HEK293 (cell line): ENCODE data around the gene CSNK1G3.
A peak's percentile ranks its signal among the peaks of the same experiment; 100 is the strongest.

Experiments
- CTCF ChIA-PET: fragments of 350-600 bp; formaldehyde crosslinking; extraction: SDS; loops from one replicate; lab custom pipeline; 2021; ENCODE audit warnings: antibody characterized with exemption; lab: Yijun Ruan, JAX
- POLR2A ChIA-PET: fragments of 300-600 bp; formaldehyde crosslinking; extraction: SDS; loops from one replicate; lab custom pipeline; 2020; ENCODE audit warnings: antibody characterized with exemption, inconsistent platforms; lab: Yijun Ruan, JAX
- H3K27ac ChIP-seq: fragments of 200-500 bp; sonication (Bioruptor generic); 2 replicates; pipeline ENCODE4 v1.5.1; 2014; ENCODE audit warnings: low read depth, low read length, control low read depth, inconsistent platforms; ENCODE audit errors: extremely low read depth
- H3K36me3 ChIP-seq, 2 experiments: fragments of 200-500 bp in 1 of 2; sonication (Bioruptor generic) in 1 of 2; 1 replicate in 1 of 2; 2 replicates in 1 of 2; pipeline ENCODE4 v1.5.1; 2014 to 2017; ENCODE audit warnings: inconsistent platforms in 2 of 2, low read length in 2 of 2; ENCODE audit not compliant: control insufficient read depth in 2 of 2, insufficient read depth in 1 of 2
- H3K4me1 ChIP-seq: fragments of 200-500 bp; sonication (Bioruptor generic); 2 replicates; pipeline ENCODE4 v1.5.1; 2014; ENCODE audit warnings: mild to moderate bottlenecking, low read length, inconsistent platforms; ENCODE audit not compliant: control insufficient read depth, insufficient read depth
- H3K4me3 ChIP-seq: 2 replicates; pipeline ENCODE4 v1.5.1; 2011; ENCODE audit warnings: low read depth, mild to moderate bottlenecking, control low read depth, low read length, moderate library complexity
- H3K9me3 ChIP-seq: fragments of 200-500 bp; sonication (Bioruptor generic); 2 replicates; pipeline ENCODE4 v1.5.1; 2014; ENCODE audit warnings: low read depth, low read length, inconsistent platforms; ENCODE audit not compliant: control insufficient read depth, insufficient read depth
- BCL11B ChIP-seq: fragments of 450-650 bp; formaldehyde crosslinking; IDR thresholded peaks from 2 replicates; pipeline ENCODE4 v1.5.1; 2016; ENCODE audit warnings: low read depth, missing biosample characterization, missing genetic modification characterization
- HOXA7 ChIP-seq: sonication (generic); formaldehyde crosslinking; IDR thresholded peaks from 2 replicates; pipeline ENCODE4 v1.8.1; 2022; ENCODE audit warnings: missing genetic modification reagents, borderline replicate concordance
- IKZF3 ChIP-seq: fragments of 450-650 bp; IDR thresholded peaks from 2 replicates; pipeline ENCODE4 v1.5.0; 2018; ENCODE audit warnings: missing biosample characterization, mild to moderate bottlenecking, missing genetic modification characterization, moderate library complexity
- KLF17 ChIP-seq: fragments of 450-650 bp; formaldehyde crosslinking; IDR thresholded peaks from 2 replicates; pipeline ENCODE4 v1.5.1; 2016; ENCODE audit warnings: missing biosample characterization, missing genetic modification characterization
- KLF9 ChIP-seq: fragments of 450-650 bp; formaldehyde crosslinking; IDR thresholded peaks from 2 replicates; pipeline ENCODE4 v1.5.1; 2016; ENCODE audit warnings: missing biosample characterization, missing genetic modification characterization, low read depth
- MZF1 ChIP-seq: fragments of 450-650 bp; formaldehyde crosslinking; IDR thresholded peaks from 2 replicates; pipeline ENCODE4 v1.5.1; 2017; ENCODE audit warnings: missing biosample characterization, missing genetic modification characterization, borderline replicate concordance
- SP3 ChIP-seq: fragments of 450-650 bp; formaldehyde crosslinking; IDR thresholded peaks from 2 replicates; pipeline ENCODE4 v1.5.1; 2016; ENCODE audit warnings: missing biosample characterization, missing genetic modification characterization
- SP7 ChIP-seq: fragments of 450-650 bp; formaldehyde crosslinking; IDR thresholded peaks from 2 replicates; pipeline ENCODE4 v1.5.1; 2016; ENCODE audit warnings: missing biosample characterization, missing genetic modification characterization
- ZBTB17 ChIP-seq: fragments of 450-650 bp; formaldehyde crosslinking; IDR thresholded peaks from 2 replicates; pipeline ENCODE4 v1.5.1; 2016; ENCODE audit warnings: missing biosample characterization, missing genetic modification characterization
- ZBTB6 ChIP-seq: fragments of 450-650 bp; formaldehyde crosslinking; IDR thresholded peaks from 2 replicates; pipeline ENCODE4 v1.5.1; 2017; ENCODE audit warnings: missing biosample characterization, missing genetic modification characterization
- ZBTB8A ChIP-seq: fragments of 450-650 bp; formaldehyde crosslinking; IDR thresholded peaks from 2 replicates; pipeline ENCODE4 v1.5.1; 2016; ENCODE audit warnings: missing biosample characterization, missing genetic modification characterization
- ZFP3 ChIP-seq: fragments of 450-650 bp; formaldehyde crosslinking; IDR thresholded peaks from 2 replicates; pipeline ENCODE4 v1.5.1; 2016; ENCODE audit warnings: low read depth, missing biosample characterization, missing genetic modification characterization
- ZNF112 ChIP-seq: fragments of 450-650 bp; formaldehyde crosslinking; IDR thresholded peaks from 2 replicates; pipeline ENCODE4 v1.5.0; 2017; ENCODE audit warnings: missing biosample characterization, missing genetic modification characterization
- ZNF335 ChIP-seq: fragments of 450-650 bp; formaldehyde crosslinking; conservative IDR thresholded peaks from 2 replicates; pipeline ENCODE4 v1.5.1; 2016; ENCODE audit warnings: missing biosample characterization, missing genetic modification characterization
- ZNF362 ChIP-seq: fragments of 450-650 bp; formaldehyde crosslinking; IDR thresholded peaks from 2 replicates; pipeline ENCODE4 v1.5.1; 2016; ENCODE audit warnings: missing biosample characterization, missing genetic modification characterization
- ZNF501 ChIP-seq: fragments of 450-650 bp; formaldehyde crosslinking; IDR thresholded peaks from 2 replicates; pipeline ENCODE4 v1.5.1; 2016; ENCODE audit warnings: missing biosample characterization, missing genetic modification characterization
- ZNF510 ChIP-seq: fragments of 450-650 bp; formaldehyde crosslinking; IDR thresholded peaks from 2 replicates; pipeline ENCODE4 v1.5.1; 2018; ENCODE audit warnings: mild to moderate bottlenecking, missing genetic modification characterization, missing biosample characterization; ENCODE audit not compliant: insufficient replicate concordance
- ZNF514 ChIP-seq: fragments of 450-650 bp; formaldehyde crosslinking; IDR thresholded peaks from 2 replicates; pipeline ENCODE4 v1.5.1; 2016; ENCODE audit warnings: missing biosample characterization, missing genetic modification characterization
- ZNF580 ChIP-seq: fragments of 450-650 bp; formaldehyde crosslinking; IDR thresholded peaks from 2 replicates; pipeline ENCODE4 v1.5.1; 2016; ENCODE audit warnings: missing biosample characterization, missing genetic modification characterization
- ZNF600 ChIP-seq: fragments of 450-650 bp; formaldehyde crosslinking; IDR thresholded peaks from 2 replicates; pipeline ENCODE4 v1.5.1; 2016; ENCODE audit warnings: missing biosample characterization, missing genetic modification characterization
- ZNF610 ChIP-seq: fragments of 450-650 bp; formaldehyde crosslinking; IDR thresholded peaks from 2 replicates; pipeline ENCODE4 v1.5.1; 2016; ENCODE audit warnings: missing biosample characterization, missing genetic modification characterization, borderline replicate concordance
- ZNF660 ChIP-seq: fragments of 450-650 bp; IDR thresholded peaks from 2 replicates; pipeline ENCODE4 v1.5.1; 2018; ENCODE audit warnings: missing biosample characterization, mild to moderate bottlenecking, missing genetic modification characterization
- ZSCAN18 ChIP-seq: fragments of 450-650 bp; formaldehyde crosslinking; IDR thresholded peaks from 2 replicates; pipeline ENCODE4 v1.5.1; 2016; ENCODE audit warnings: missing biosample characterization, missing genetic modification characterization
- ZSCAN23 ChIP-seq: fragments of 450-650 bp; formaldehyde crosslinking; IDR thresholded peaks from 2 replicates; pipeline ENCODE4 v1.5.1; 2016; ENCODE audit warnings: missing biosample characterization, missing genetic modification characterization
- ZXDB ChIP-seq: fragments of 450-650 bp; formaldehyde crosslinking; IDR thresholded peaks from 2 replicates; pipeline ENCODE4 v1.5.1; 2016; ENCODE audit warnings: missing biosample characterization, missing genetic modification characterization
- TF ChIP-seq, protein P1 (sequence below): fragments of 450-650 bp; IDR thresholded peaks from 2 replicates; pipeline ENCODE4 v1.5.1; 2018; ENCODE audit warnings: missing biosample characterization, mild to moderate bottlenecking, missing genetic modification characterization
- TF ChIP-seq, protein P2 (sequence below): fragments of 450-650 bp; formaldehyde crosslinking; IDR thresholded peaks from 2 replicates; pipeline ENCODE4 v1.5.1; 2016; ENCODE audit warnings: missing biosample characterization, missing genetic modification characterization

Gene CSNK1G3

GRCh38 chr5:123511648-123512605 lies at the start of gene CSNK1G3:
TSS of gene CSNK1G3 (plus strand) at chr5:123512177. CDS start at chr5:123545664, 33,487 bp downstream.
- Histone ChIP-seq H3K36me3 (no peaks in the 10 kb centered on the region), H3K4me3 (peak within 1 kb of the TSS; percentile 99), H3K4me1 (peaks cover 22% of the 10 kb centered on the region), H3K9me3 (no peaks in the 10 kb centered on the region), H3K27ac (peak within 1 kb of the TSS; percentile 95)
- CTCF ChIA-PET = no interaction called here
- POLR2A ChIA-PET = interaction anchor here (0.7 to 5.3 kb wide), 13 partner anchors 12 to 773 kb away, joined by 3 to 67 read pairs (median 3); partner anchors contain the start of gene CEP120
- TF ChIP-seq ZNF514 (tag by site-specific recombination) (no peak), SP7 (peak; percentile 83), SP3 (tag by site-specific recombination) (peak; percentile 44), ZNF501 (tag by site-specific recombination) (peak; percentile 57; the same call in 1 of the 2 replicates), ZNF600 (peak; percentile 47; the same call in 1 of the 2 replicates), KLF9 (tag by site-specific recombination) (peak; percentile 39), ZNF660 (tag by site-specific recombination) (peak; percentile 63), ZSCAN18 (no peak), BCL11B (tag by site-specific recombination) (peak; percentile 65; the same call in 1 of the 2 replicates), ZNF335 (tag by site-specific recombination) (peak; percentile 69), IKZF3 (tag by site-specific recombination) (peak; percentile 25), KLF17 (tag by site-specific recombination) (peak; percentile 59; the same call in 1 of the 2 replicates), ZNF362 (tag by site-specific recombination) (peak; percentile 99), ZXDB (tag by site-specific recombination) (peak; percentile 65), ZFP3 (tag by site-specific recombination) (no peak), ZBTB8A (tag by site-specific recombination) (peak; percentile 32; the same call in 1 of the 2 replicates), ZBTB6 (tag by site-specific recombination) (peak; percentile 14; the same call in 1 of the 2 replicates), MZF1 (tag by site-specific recombination) (no peak), ZSCAN23 (no peak; the same call in 1 of the 2 replicates), ZNF610 (tag by site-specific recombination) (peak; percentile 52; the same call in 1 of the 2 replicates), ZNF510 (no peak), HOXA7 (no peak), ZBTB17 (tag by site-specific recombination) (peak; percentile 91), ZNF112 (tag by site-specific recombination) (no peak), ZNF580 (peak; percentile 25)
- TF ChIP-seq, protein P1, sequence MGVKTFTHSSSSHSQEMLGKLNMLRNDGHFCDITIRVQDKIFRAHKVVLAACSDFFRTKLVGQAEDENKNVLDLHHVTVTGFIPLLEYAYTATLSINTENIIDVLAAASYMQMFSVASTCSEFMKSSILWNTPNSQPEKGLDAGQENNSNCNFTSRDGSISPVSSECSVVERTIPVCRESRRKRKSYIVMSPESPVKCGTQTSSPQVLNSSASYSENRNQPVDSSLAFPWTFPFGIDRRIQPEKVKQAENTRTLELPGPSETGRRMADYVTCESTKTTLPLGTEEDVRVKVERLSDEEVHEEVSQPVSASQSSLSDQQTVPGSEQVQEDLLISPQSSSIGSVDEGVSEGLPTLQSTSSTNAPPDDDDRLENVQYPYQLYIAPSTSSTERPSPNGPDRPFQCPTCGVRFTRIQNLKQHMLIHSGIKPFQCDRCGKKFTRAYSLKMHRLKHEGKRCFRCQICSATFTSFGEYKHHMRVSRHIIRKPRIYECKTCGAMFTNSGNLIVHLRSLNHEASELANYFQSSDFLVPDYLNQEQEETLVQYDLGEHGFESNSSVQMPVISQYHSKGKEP (tag by site-specific recombination) = peak; percentile 80
- TF ChIP-seq, protein P2, sequence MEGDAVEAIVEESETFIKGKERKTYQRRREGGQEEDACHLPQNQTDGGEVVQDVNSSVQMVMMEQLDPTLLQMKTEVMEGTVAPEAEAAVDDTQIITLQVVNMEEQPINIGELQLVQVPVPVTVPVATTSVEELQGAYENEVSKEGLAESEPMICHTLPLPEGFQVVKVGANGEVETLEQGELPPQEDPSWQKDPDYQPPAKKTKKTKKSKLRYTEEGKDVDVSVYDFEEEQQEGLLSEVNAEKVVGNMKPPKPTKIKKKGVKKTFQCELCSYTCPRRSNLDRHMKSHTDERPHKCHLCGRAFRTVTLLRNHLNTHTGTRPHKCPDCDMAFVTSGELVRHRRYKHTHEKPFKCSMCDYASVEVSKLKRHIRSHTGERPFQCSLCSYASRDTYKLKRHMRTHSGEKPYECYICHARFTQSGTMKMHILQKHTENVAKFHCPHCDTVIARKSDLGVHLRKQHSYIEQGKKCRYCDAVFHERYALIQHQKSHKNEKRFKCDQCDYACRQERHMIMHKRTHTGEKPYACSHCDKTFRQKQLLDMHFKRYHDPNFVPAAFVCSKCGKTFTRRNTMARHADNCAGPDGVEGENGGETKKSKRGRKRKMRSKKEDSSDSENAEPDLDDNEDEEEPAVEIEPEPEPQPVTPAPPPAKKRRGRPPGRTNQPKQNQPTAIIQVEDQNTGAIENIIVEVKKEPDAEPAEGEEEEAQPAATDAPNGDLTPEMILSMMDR (tag by site-specific recombination) = peak; percentile 65; the same call in 1 of the 2 replicates
